ENCODE measurements around the gene GPBAR1. TPM values are rescaled to one million over a fixed set of nuclear protein-coding genes. Genes with fewer than 3 reads are reported as not detected.
"Not testable (repeated sequence)": the region's sequence is repeated elsewhere in the genome, so short reads cannot be mapped to it uniquely, and the experiment has no call there.

Gene GPBAR1
- total RNA-seq, 1 experiment from 2014 or later, result 0.30 TPM

DNA sequence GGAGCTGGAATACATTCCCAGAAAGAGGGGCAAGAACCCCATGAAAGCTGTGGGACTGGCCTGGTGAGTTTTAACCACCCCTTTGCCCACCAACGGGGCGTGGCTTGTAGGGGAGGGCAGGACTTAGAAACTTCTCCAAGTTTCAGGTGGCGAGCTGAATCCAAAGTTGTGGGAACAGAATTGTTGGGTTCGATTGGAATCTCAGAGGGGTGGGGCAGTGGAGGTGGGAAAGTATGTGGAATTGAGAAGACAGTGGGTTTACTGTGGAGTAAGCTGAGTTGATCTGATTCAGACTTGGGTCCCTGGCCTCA is 10.6 kb downstream of the GPBAR1 start:
- POLR2A ChIA-PET (ENCODE audit: low non-redundant PET), result interaction anchor here (0.7 kb wide), 1 partner anchor 12 kb away, joined by 3 read pairs; no protein-coding TSS in a partner anchor
- Histone ChIP-seq H3K27me3 (replicated peaks; ENCODE audit: insufficient read depth, low read depth, low read length, poor library complexity) (no peaks in the 10 kb centered on the region), H3K27ac (ENCODE audit: low read depth, low read length, poor library complexity, severe bottlenecking) (peak overlapping the region; percentile 56), H3K36me3 (ENCODE audit: insufficient read depth, low read length, poor library complexity, severe bottlenecking) (peaks cover 28% of the 10 kb centered on the region), H3K9me3 (ENCODE audit: low read depth, low read length, poor library complexity, severe bottlenecking) (no peaks in the 10 kb centered on the region), H3K4me3 (ENCODE audit: low read depth, low read length, poor library complexity, severe bottlenecking) (peak overlapping the region; percentile 91), H3K4me1 (ENCODE audit: insufficient read depth, low read length, poor library complexity, severe bottlenecking) (peaks cover 20% of the 10 kb centered on the region)
- intact Hi-C loops (cut with micrococcal nuclease; ENCODE audit: unreplicated experiment), result loop anchor here (5.0 kb wide), 2 partner anchors 84 to 576 kb away; no protein-coding TSS in a partner anchor
- DNase-seq (ENCODE audit: low spot score), result no peak
- CTCF ChIA-PET, result interaction anchor here (0.5 to 1.9 kb wide), 3 partner anchors 85 to 125 kb away, joined by 3 to 4 read pairs (median 3); partner anchors contain the start of gene CATIP
- no TSS peak for BruUV-seq (replicated peaks)
- no peak for TF ChIP-seq EZH2 (IDR thresholded peaks at IDR 0.05; ENCODE audit: borderline replicate concordance, low read depth, low read length, poor library complexity, severe bottlenecking)
- TF ChIP-seq, protein P1, sequence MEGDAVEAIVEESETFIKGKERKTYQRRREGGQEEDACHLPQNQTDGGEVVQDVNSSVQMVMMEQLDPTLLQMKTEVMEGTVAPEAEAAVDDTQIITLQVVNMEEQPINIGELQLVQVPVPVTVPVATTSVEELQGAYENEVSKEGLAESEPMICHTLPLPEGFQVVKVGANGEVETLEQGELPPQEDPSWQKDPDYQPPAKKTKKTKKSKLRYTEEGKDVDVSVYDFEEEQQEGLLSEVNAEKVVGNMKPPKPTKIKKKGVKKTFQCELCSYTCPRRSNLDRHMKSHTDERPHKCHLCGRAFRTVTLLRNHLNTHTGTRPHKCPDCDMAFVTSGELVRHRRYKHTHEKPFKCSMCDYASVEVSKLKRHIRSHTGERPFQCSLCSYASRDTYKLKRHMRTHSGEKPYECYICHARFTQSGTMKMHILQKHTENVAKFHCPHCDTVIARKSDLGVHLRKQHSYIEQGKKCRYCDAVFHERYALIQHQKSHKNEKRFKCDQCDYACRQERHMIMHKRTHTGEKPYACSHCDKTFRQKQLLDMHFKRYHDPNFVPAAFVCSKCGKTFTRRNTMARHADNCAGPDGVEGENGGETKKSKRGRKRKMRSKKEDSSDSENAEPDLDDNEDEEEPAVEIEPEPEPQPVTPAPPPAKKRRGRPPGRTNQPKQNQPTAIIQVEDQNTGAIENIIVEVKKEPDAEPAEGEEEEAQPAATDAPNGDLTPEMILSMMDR (conservative IDR thresholded peaks at IDR 0.05; ENCODE audit: low read depth, low read length), result no peak

GRCh38 chr2:218271865-218272530 is 11.2 kb downstream of the GPBAR1 start:
- peaks cover 20% of the 10 kb centered on the region for H3K4me1 ChIP-seq (ENCODE audit: insufficient read depth, low read length, poor library complexity, severe bottlenecking)
- no peak overlapping the region for H3K4me3 ChIP-seq (ENCODE audit: low read depth, low read length, poor library complexity, severe bottlenecking)
- TF ChIP-seq, protein P1 (conservative IDR thresholded peaks at IDR 0.05; ENCODE audit: low read depth, low read length), result no peak
- TF ChIP-seq EZH2 (IDR thresholded peaks at IDR 0.05; ENCODE audit: borderline replicate concordance, low read depth, low read length, poor library complexity, severe bottlenecking), result no peak
- peak overlapping the region; percentile 56 for H3K27ac ChIP-seq (ENCODE audit: low read depth, low read length, poor library complexity, severe bottlenecking)
- intact Hi-C loops (cut with micrococcal nuclease; ENCODE audit: unreplicated experiment), result loop anchor here (1.0 to 5.0 kb wide), 5 partner anchors 84 to 575 kb away; partner anchors contain the start of gene CATIP
- H3K9me3 ChIP-seq (ENCODE audit: low read depth, low read length, poor library complexity, severe bottlenecking), result no peaks in the 10 kb centered on the region
- no peak for DNase-seq (ENCODE audit: low spot score)
- no peaks in the 10 kb centered on the region for H3K27me3 ChIP-seq (replicated peaks; ENCODE audit: insufficient read depth, low read depth, low read length, poor library complexity)
- POLR2A ChIA-PET (ENCODE audit: low non-redundant PET), result interaction anchor here (0.7 kb wide), 1 partner anchor 13 kb away, joined by 3 read pairs; no protein-coding TSS in a partner anchor
- BruUV-seq (replicated peaks), result TSS peak; percentile 47
- peaks cover 34% of the 10 kb centered on the region for H3K36me3 ChIP-seq (ENCODE audit: insufficient read depth, low read length, poor library complexity, severe bottlenecking)
- CTCF ChIA-PET, result interaction anchor here (0.5 to 1.9 kb wide), 5 partner anchors 19 to 124 kb away, joined by 3 to 4 read pairs (median 3); partner anchors contain the start of gene CATIP

GRCh38 chr2:218272531-218273212 is 11.9 kb downstream of the GPBAR1 start:
- H3K36me3 ChIP-seq (ENCODE audit: insufficient read depth, low read length, poor library complexity, severe bottlenecking), result peaks cover 34% of the 10 kb centered on the region
- no peak for TF ChIP-seq EZH2 (IDR thresholded peaks at IDR 0.05; ENCODE audit: borderline replicate concordance, low read depth, low read length, poor library complexity, severe bottlenecking)
- TF ChIP-seq, protein P1 (conservative IDR thresholded peaks at IDR 0.05; ENCODE audit: low read depth, low read length), result peak; percentile 94
- H3K4me3 ChIP-seq (ENCODE audit: low read depth, low read length, poor library complexity, severe bottlenecking), result no peak overlapping the region
- H3K4me1 ChIP-seq (ENCODE audit: insufficient read depth, low read length, poor library complexity, severe bottlenecking), result peaks cover 20% of the 10 kb centered on the region
- H3K9me3 ChIP-seq (ENCODE audit: low read depth, low read length, poor library complexity, severe bottlenecking), result no peaks in the 10 kb centered on the region
- CTCF ChIA-PET, result interaction anchor here (0.6 to 1.4 kb wide), 4 partner anchors 15 to 182 kb away, joined by 3 to 4 read pairs (median 3); no protein-coding TSS in a partner anchor
- H3K27me3 ChIP-seq (replicated peaks; ENCODE audit: insufficient read depth, low read depth, low read length, poor library complexity), result no peaks in the 10 kb centered on the region
- intact Hi-C loops (cut with micrococcal nuclease; ENCODE audit: unreplicated experiment), result loop anchor here (1.0 to 5.0 kb wide), 5 partner anchors 84 to 575 kb away; partner anchors contain the start of gene CATIP
- POLR2A ChIA-PET (ENCODE audit: low non-redundant PET), result no interaction called here
- no peak overlapping the region for H3K27ac ChIP-seq (ENCODE audit: low read depth, low read length, poor library complexity, severe bottlenecking)
- no TSS peak for BruUV-seq (replicated peaks)
- DNase-seq (ENCODE audit: low spot score), result peak; percentile 96

- POLR2A ChIA-PET (ENCODE audit: low non-redundant PET); BruUV-seq (replicated peaks); H3K4me3 ChIP-seq (ENCODE audit: low read depth, low read length, poor library complexity, severe bottlenecking); H3K27me3 ChIP-seq (replicated peaks; ENCODE audit: insufficient read depth, low read depth, low read length, poor library complexity); DNase-seq (ENCODE audit: low spot score); H3K27ac ChIP-seq (ENCODE audit: low read depth, low read length, poor library complexity, severe bottlenecking); H3K9me3 ChIP-seq (ENCODE audit: low read depth, low read length, poor library complexity, severe bottlenecking): not testable (repeated sequence)
- H3K36me3 ChIP-seq (ENCODE audit: insufficient read depth, low read length, poor library complexity, severe bottlenecking), result peaks cover 35% of the 10 kb centered on the region
- H3K4me1 ChIP-seq (ENCODE audit: insufficient read depth, low read length, poor library complexity, severe bottlenecking), result peaks cover 20% of the 10 kb centered on the region
- intact Hi-C loops (cut with micrococcal nuclease; ENCODE audit: unreplicated experiment), result loop anchor here (2.0 to 5.0 kb wide), 3 partner anchors 86 to 574 kb away; no protein-coding TSS in a partner anchor
- CTCF ChIA-PET, result interaction anchor here (0.6 to 1.4 kb wide), 4 partner anchors 14 to 181 kb away, joined by 3 to 4 read pairs (median 3); no protein-coding TSS in a partner anchor
Observed at GRCh38 chr2:218273214-218273907, 12.5 kb downstream of the GPBAR1 start.

Data from A673 (cell line).